ENCODE measurements around the gene WDR33. TPM values are rescaled to one million over a fixed set of nuclear protein-coding genes. Genes with fewer than 3 reads are reported as not detected.
A peak's percentile ranks its signal among the peaks of the same experiment; 100 is the strongest.

The WDR33 gene
- total and polyA plus RNA-seq, 2 of the 4 experiments (the other 2 are of a cell fraction), result 19.6 to 41.2 TPM

DNA sequence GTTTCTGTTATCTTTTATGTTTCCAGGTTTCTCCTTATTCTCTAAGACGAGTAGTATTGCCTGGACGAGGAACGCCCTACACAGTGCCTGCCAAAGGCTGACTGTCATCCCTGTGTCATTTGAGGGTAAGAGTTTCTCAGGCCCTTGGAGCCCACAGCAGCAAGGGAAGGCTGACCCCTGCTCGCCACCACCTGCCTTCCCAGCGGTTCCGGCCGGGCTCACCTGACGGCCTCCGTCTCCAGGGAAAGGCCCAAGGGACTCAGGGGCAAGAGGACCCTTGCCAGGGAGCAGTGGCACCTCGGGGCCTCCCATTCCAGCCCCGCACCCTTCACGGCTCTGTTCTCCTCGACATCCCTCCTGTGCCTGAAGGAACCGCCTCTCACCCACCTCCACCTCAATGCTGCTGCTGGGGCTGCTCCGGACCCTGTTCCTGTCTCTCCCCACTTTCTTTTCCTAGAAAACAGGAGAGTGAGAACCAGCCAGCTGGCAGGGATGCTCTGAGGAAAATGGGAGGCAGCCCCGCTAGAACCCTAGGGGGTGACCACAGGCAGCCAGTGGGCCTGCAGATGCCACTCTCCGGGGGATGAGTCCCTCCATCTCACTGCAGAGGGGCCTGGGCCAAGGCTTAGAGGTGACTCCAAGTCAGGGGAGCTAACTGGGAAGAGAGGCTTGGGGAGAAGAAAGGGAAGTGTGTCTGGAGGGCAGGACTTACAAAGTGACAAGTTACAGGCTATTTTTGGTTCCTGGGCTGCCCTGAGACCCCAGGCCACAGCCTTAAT lies 137.5 kb downstream of the WDR33 start (continued):
- TF ChIP-seq CEBPB (IDR thresholded peaks at IDR 0.05; ENCODE audit: low read depth, low read length), result no peak
- TF ChIP-seq NFE2L2 (IDR thresholded peaks at IDR 0.05; ENCODE audit: low read depth, low read length), result no peak

- in situ Hi-C loops (cut with MboI; ENCODE audit: low sequenced_read_pairs), result no loop called here
- Histone ChIP-seq H3K27ac (ENCODE audit: insufficient read depth, low read length) (no peak overlapping the region), H3K4me2 (ENCODE audit: low read depth, low read length) (no peak overlapping the region), H3K56ac (ENCODE audit: extremely low read depth, insufficient read depth, low read length) (no peak overlapping the region), H3K14ac (replicated peaks; ENCODE audit: low read depth, low read length) (no peak overlapping the region), H3K27me3 (ENCODE audit: control insufficient read depth, insufficient read depth, low read length) (peaks cover 9% of the 10 kb centered on the region), H3K4me3 (ENCODE audit: insufficient read depth, low read depth, low read length) (no peak overlapping the region), H4K5ac (ENCODE audit: low read depth, low read length) (no peak overlapping the region), H2BK15ac (ENCODE audit: low read depth, low read length) (no peak overlapping the region), H2BK20ac (ENCODE audit: low read depth, low read length) (no peak overlapping the region), H2AK9ac (replicated peaks; ENCODE audit: low read depth, low read length, poor library complexity) (peak overlapping the region; percentile 78), H3K4ac (ENCODE audit: low read depth, low read length) (no peak overlapping the region; the same call in 1 of the 2 replicates), H3K4me1 (ENCODE audit: control insufficient read depth, insufficient read depth, low read length) (peaks cover 7% of the 10 kb centered on the region; the same call in 1 of the 2 replicates), H4K20me1 (ENCODE audit: insufficient read depth, low read length) (peaks cover 47% of the 10 kb centered on the region), H3K36me3 (ENCODE audit: control insufficient read depth, insufficient read depth, low read length) (no peaks in the 10 kb centered on the region), H3K23ac (ENCODE audit: low read depth, low read length) (no peak overlapping the region), H2AFZ (replicated peaks; ENCODE audit: low read length, poor library complexity) (no peak overlapping the region), H3K9me1 (ENCODE audit: insufficient read depth, low read length) (peaks cover 22% of the 10 kb centered on the region), H2BK5ac (ENCODE audit: low read depth, low read length, poor library complexity, severe bottlenecking) (no peak overlapping the region), H2BK120ac (ENCODE audit: low read depth, low read length) (no peak overlapping the region), H3K79me1 (ENCODE audit: low read depth in 1 of 2, low read length in 2 of 2) (peaks cover 11 to 46% of the 10 kb centered on the region in 2 experiments), H4K8ac (ENCODE audit: low read depth in 2 of 2, low read length in 2 of 2) (no peak overlapping the region), H2AK5ac (ENCODE audit: low read depth, low read length) (peak overlapping the region; percentile 48; the same call in 1 of the 2 replicates), H3K9me3 (ENCODE audit: control insufficient read depth, insufficient read depth, low read length) (no peaks in the 10 kb centered on the region), H3K9ac (ENCODE audit: low read depth, low read length) (no peak overlapping the region), H3K18ac (ENCODE audit: low read depth, low read length) (no peak overlapping the region), H4K91ac (ENCODE audit: insufficient read depth, low read depth, low read length) (no peak overlapping the region)
- DNase-seq (no peak), ATAC-seq (ENCODE audit: low read depth) (no peak)
- intact Hi-C loops (cut with micrococcal nuclease), result no loop called here
- dilution Hi-C loops (cut with HindIII; ENCODE audit: low sequenced_read_pairs, unreplicated experiment), result no loop called here
- ChIA-PET POLR2A (ENCODE audit: unreplicated experiment) (interaction anchor here (1.0 kb wide), 1 partner anchor 10 kb away, joined by 3 read pairs; no protein-coding TSS in a partner anchor), CTCF (no interaction called here)
- WGBS, 2 experiments (ENCODE audit: extremely low coverage in 2 of 2, insufficient read length in 1 of 2), result 87% methylated on average over 18 of the region's 20 CpGs; no CpG with 5 or more reads in 1 of the 2 experiments
- BruUV-seq (replicated peaks), result no TSS peak
- TF ChIP-seq RCOR1 (IDR thresholded peaks at IDR 0.05; ENCODE audit: insufficient replicate concordance, low read length) (no peak), BHLHE40 (IDR thresholded peaks at IDR 0.05; ENCODE audit: low read depth, low read length) (no peak), USF2 (IDR thresholded peaks at IDR 0.05; ENCODE audit: low read depth, low read length) (no peak)
Measured at GRCh38 chr2:127672341-127673224, 138.4 kb downstream of the WDR33 start.
